ENCODE data around the gene MOB2. TPM values are rescaled to one million over a fixed set of nuclear protein-coding genes. Genes with fewer than 3 reads are reported as not detected.
A peak's percentile ranks its signal among the peaks of the same experiment; 100 is the strongest.

The MOB2 gene
- total RNA-seq, 2 experiments from 2014 or later = 13.2 to 14.0 TPM

DNA sequence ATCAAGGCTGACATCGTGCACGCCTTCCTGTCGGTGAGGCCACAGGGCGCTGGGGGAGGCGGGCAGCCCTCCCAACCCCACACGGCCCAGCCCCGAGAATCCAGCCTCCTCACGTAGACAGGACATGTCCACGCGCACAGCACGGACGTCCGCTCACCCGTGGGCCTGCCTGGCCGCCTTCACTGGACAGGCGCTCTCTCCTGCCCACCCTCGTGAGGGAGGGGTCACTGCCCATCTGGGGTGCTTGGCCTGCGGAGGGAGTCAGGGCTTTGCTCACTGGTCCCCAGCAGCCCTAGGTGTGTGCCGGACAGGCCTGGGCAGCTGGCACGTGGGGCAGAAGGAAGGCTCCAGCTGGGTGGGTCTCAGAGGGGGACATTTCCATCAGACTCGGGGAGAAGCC, 32.0 kb downstream of the MOB2 start:
- TF ChIP-seq, protein P1, sequence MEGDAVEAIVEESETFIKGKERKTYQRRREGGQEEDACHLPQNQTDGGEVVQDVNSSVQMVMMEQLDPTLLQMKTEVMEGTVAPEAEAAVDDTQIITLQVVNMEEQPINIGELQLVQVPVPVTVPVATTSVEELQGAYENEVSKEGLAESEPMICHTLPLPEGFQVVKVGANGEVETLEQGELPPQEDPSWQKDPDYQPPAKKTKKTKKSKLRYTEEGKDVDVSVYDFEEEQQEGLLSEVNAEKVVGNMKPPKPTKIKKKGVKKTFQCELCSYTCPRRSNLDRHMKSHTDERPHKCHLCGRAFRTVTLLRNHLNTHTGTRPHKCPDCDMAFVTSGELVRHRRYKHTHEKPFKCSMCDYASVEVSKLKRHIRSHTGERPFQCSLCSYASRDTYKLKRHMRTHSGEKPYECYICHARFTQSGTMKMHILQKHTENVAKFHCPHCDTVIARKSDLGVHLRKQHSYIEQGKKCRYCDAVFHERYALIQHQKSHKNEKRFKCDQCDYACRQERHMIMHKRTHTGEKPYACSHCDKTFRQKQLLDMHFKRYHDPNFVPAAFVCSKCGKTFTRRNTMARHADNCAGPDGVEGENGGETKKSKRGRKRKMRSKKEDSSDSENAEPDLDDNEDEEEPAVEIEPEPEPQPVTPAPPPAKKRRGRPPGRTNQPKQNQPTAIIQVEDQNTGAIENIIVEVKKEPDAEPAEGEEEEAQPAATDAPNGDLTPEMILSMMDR (IDR thresholded peaks at IDR 0.05) = no peak
- Mint-ChIP-seq H3K27me3 (no peaks in the 10 kb centered on the region), H3K36me3 (ENCODE audit: low read depth) (no peaks in the 10 kb centered on the region), H3K4me1 (ENCODE audit: low read depth) (no peaks in the 10 kb centered on the region), H3K9me3 (no peaks in the 10 kb centered on the region), H3K4me3 (no peak overlapping the region), H3K27ac (no peak overlapping the region)
- ATAC-seq (no peak), DNase-seq (no peak)
- POLR2A ChIA-PET = no interaction called here
- intact Hi-C loops (cut with micrococcal nuclease) = no loop called here
- CTCF ChIA-PET = no interaction called here

DNA sequence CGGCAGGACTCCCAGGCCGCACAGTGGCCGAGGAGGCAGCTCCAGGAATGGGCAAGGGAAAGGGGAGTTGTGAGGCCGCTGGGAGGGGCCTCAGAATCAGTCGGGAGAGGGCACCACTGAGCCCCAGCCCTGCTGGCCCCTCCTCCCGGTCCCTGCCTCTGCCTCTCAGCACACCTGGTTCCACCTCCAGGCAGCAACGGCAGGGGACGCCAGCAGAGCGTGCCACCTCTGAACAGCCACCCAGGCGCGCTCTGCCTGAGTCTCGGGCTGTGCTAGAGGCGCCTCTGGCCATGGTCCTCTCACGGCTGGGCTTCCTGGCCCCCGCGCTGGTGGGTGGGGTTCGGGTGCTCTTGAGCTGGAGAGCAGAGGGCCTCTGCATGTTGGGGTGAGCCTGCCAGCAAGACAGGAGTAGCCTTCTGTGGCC, 33.0 kb downstream of the MOB2 start:
- intact Hi-C loops (cut with micrococcal nuclease) = no loop called here
- TF ChIP-seq, protein P1 (IDR thresholded peaks at IDR 0.05) = no peak
- DNase-seq (peak; percentile 50), ATAC-seq (peak; percentile 77)
- no peaks in the 10 kb centered on the region for H3K27me3 Mint-ChIP-seq
- no peak overlapping the region for H3K4me3 Mint-ChIP-seq
- ChIA-PET CTCF (interaction anchor here (1.2 kb wide), 1 partner anchor 121 kb away, joined by 3 read pairs; no protein-coding TSS in a partner anchor), POLR2A (interaction anchor here (0.6 kb wide), 1 partner anchor 160 kb away, joined by 3 read pairs; no protein-coding TSS in a partner anchor)
- no peaks in the 10 kb centered on the region for H3K4me1 Mint-ChIP-seq (ENCODE audit: low read depth)
- no peak overlapping the region for H3K27ac Mint-ChIP-seq
- H3K36me3 Mint-ChIP-seq (ENCODE audit: low read depth) = no peaks in the 10 kb centered on the region
- H3K9me3 Mint-ChIP-seq = no peaks in the 10 kb centered on the region

DNA sequence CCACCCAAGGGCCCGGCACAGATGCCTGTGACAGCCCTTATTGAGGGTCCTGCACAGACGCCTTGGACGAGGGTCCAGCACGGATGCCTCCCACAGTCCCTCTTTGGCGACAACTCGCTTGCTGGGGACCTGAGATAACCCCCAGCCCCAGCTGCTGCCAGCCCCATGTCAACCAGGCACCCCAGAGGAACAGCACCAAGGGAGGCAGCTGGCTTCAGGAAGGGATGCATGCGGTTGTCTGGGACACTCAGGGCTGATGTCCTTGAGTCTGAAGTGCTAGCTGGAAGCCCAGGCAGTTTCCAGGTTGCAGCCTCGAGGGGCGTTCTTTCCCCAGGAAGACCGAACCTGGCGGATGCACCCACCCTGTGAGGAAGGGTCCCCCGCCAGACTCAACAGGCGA, 33.8 kb downstream of the MOB2 start:
- H3K4me1 Mint-ChIP-seq (ENCODE audit: low read depth) = no peaks in the 10 kb centered on the region
- no peak for DNase-seq
- POLR2A ChIA-PET = no interaction called here
- no peaks in the 10 kb centered on the region for H3K36me3 Mint-ChIP-seq (ENCODE audit: low read depth)
- CTCF ChIA-PET = interaction anchor here (1.0 to 1.2 kb wide), 2 partner anchors 94 to 122 kb away, joined by 3 read pairs; no protein-coding TSS in a partner anchor
- intact Hi-C loops (cut with micrococcal nuclease) = no loop called here
- no peak overlapping the region for H3K27ac Mint-ChIP-seq
- TF ChIP-seq, protein P1 (IDR thresholded peaks at IDR 0.05) = no peak
- H3K4me3 Mint-ChIP-seq = no peak overlapping the region
- H3K27me3 Mint-ChIP-seq = no peaks in the 10 kb centered on the region
- no peak for ATAC-seq
- no peaks in the 10 kb centered on the region for H3K9me3 Mint-ChIP-seq

DNA sequence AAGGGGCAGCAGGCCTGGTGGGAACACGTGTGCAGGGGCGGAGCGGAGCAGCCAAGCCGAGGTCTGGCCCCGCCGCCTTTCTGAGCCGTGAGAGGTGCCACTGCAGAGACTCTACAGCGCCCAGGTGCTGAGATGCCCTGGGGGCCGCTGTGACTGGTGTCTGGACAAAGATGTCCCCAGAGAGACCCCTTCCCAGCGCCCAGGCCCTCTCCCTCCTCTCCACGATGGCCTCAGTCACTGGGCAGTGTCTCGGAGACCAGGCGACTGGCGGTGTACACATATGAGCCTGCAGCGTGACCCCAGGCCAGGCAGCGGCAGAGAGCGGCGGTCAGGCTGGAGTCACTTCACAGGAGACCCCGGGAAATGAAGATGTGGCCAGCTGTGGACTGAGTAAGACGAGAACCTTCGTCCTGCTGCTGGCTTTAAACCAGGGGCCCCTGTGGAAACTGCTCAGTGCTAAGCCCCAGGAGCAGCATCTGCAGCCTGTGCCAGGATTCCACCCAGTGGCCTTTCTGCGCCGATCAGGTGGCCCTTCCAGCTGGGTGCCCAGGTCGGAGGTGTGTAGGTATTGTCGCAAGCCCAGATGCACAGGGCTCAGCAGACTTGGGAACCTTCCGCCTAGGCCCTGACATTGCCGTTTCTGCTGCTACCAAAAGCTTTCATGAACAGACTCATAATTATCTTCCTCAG, 34.7 kb downstream of the MOB2 start:
- no peaks in the 10 kb centered on the region for H3K4me1 Mint-ChIP-seq (ENCODE audit: low read depth)
- H3K36me3 Mint-ChIP-seq (ENCODE audit: low read depth) = no peaks in the 10 kb centered on the region
- ATAC-seq (no peak), DNase-seq (no peak)
- no peak overlapping the region for H3K27ac Mint-ChIP-seq
- H3K4me3 Mint-ChIP-seq = no peak overlapping the region
- CTCF ChIA-PET = interaction anchor here (1.0 kb wide), 1 partner anchor 95 kb away, joined by 3 read pairs; no protein-coding TSS in a partner anchor
- intact Hi-C loops (cut with micrococcal nuclease) = no loop called here
- TF ChIP-seq, protein P1 (IDR thresholded peaks at IDR 0.05) = no peak
- POLR2A ChIA-PET = no interaction called here
- H3K9me3 Mint-ChIP-seq = no peaks in the 10 kb centered on the region
- H3K27me3 Mint-ChIP-seq = no peaks in the 10 kb centered on the region

DNA sequence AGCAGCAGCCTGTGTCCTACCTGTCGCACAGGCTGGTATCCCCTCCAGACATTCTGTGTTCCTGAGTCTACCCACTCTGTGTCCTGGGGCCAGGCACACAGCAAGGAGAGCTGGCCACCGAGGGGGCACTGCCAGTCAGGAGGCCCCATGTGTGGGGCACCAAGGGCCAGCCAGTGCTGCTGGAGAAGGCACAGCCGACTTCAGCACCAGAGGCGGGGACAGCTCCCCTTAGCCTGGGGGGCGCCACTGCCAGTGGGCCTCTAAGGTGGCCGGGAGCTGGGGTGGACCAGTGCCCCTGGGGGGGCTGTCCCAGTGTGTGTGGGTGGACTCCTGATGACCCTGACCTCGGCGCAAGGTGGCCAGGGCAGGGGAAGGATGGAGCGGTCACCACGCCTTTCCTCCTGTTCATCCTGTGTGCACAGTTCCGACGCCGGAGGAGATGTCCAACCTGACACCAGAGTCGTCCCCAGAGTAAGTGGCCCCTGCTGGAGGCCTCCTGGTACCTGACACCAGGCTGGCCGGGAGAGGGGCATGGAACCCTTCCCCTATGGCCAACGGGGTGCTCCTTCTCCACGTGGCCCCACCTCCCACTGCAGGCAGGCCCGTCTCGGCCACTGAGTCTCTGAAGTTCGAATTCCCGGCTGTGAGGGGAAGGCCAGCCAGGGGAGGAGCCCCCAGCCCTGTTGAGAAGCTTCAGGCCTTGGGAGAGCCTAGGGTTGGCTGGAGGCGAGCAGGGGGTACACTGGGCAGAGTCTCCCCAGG, 35.4 kb downstream of the MOB2 start:
- Mint-ChIP-seq H3K9me3 (no peaks in the 10 kb centered on the region), H3K4me3 (no peak overlapping the region), H3K36me3 (ENCODE audit: low read depth) (no peaks in the 10 kb centered on the region), H3K4me1 (ENCODE audit: low read depth) (no peaks in the 10 kb centered on the region), H3K27ac (no peak overlapping the region), H3K27me3 (no peaks in the 10 kb centered on the region)
- POLR2A ChIA-PET = no interaction called here
- ATAC-seq = no peak
- CTCF ChIA-PET = no interaction called here
- intact Hi-C loops (cut with micrococcal nuclease) = no loop called here
- DNase-seq = no peak
- TF ChIP-seq, protein P1 (IDR thresholded peaks at IDR 0.05) = no peak
